Stimulated activated naive B cell treated with anti-CD40 and anti-IgM and Interleukin-4, amounts not matched to agents 10 μg/mL and 1 μg/mL and 100 μg/mL, for 72 hours (primary cell): ENCODE measurements around the gene C1QTNF1.

Source experiments
- ATAC-seq, 2 donors: fragments of 150-1000 bp; cut with Tn5 transposase; replicated peaks; 2 replicates each; pipeline ENCODE4 v1.10.0; 2021; ENCODE audit warnings: moderate library complexity in 1 of 2
- DNase-seq: peaks from one replicate; pipeline ENCODE4 v3.0.0; 2021
- H3K27ac Mint-ChIP-seq: one replicate; pipeline ENCODE4 v1.8.0; 2022; ENCODE audit warnings: mild to moderate bottlenecking, mixed read lengths
- H3K27me3 Mint-ChIP-seq, 2 donors: one replicate each; pipeline ENCODE4 v1.8.0; 2022; ENCODE audit warnings: mixed read lengths in 2 of 2
- H3K36me3 Mint-ChIP-seq, 2 donors: one replicate each; pipeline ENCODE4 v1.8.0; 2022; ENCODE audit warnings: mixed read lengths in 2 of 2, mild to moderate bottlenecking in 1 of 2
- H3K4me1 Mint-ChIP-seq, 2 donors: one replicate each; pipeline ENCODE4 v1.8.0; 2022; ENCODE audit warnings: mixed read lengths in 2 of 2, mild to moderate bottlenecking in 1 of 2
- H3K4me3 Mint-ChIP-seq, 2 donors: one replicate each; pipeline ENCODE4 v1.8.0; 2022; ENCODE audit warnings: mild to moderate bottlenecking in 2 of 2, mixed read lengths in 2 of 2, moderate library complexity in 1 of 2
- H3K9me3 Mint-ChIP-seq, 2 donors: one replicate each; pipeline ENCODE4 v1.8.0; 2022; ENCODE audit warnings: mixed read lengths in 2 of 2, mild to moderate bottlenecking in 1 of 2

Gene C1QTNF1

GRCh38 chr17:78988152-78988551, 35.8 kb upstream of the C1QTNF1 start:
- H3K27ac Mint-ChIP-seq: no peak overlapping the region
- DNase-seq (no peak), ATAC-seq (no peak)
- peaks cover 25 to 34% of the 10 kb centered on the region in 2 donors for H3K36me3 Mint-ChIP-seq
- no peaks in the 10 kb centered on the region for H3K27me3 Mint-ChIP-seq
- H3K9me3 Mint-ChIP-seq: no peaks in the 10 kb centered on the region
- peaks cover 10 to 20% of the 10 kb centered on the region in 2 donors for H3K4me1 Mint-ChIP-seq
- no peak overlapping the region for H3K4me3 Mint-ChIP-seq

- no peak for DNase-seq
- no peak for ATAC-seq
- H3K27ac Mint-ChIP-seq: no peak overlapping the region
Measured at GRCh38 chr17:78990349-78991016, 33.5 kb upstream of the C1QTNF1 start.

DNA sequence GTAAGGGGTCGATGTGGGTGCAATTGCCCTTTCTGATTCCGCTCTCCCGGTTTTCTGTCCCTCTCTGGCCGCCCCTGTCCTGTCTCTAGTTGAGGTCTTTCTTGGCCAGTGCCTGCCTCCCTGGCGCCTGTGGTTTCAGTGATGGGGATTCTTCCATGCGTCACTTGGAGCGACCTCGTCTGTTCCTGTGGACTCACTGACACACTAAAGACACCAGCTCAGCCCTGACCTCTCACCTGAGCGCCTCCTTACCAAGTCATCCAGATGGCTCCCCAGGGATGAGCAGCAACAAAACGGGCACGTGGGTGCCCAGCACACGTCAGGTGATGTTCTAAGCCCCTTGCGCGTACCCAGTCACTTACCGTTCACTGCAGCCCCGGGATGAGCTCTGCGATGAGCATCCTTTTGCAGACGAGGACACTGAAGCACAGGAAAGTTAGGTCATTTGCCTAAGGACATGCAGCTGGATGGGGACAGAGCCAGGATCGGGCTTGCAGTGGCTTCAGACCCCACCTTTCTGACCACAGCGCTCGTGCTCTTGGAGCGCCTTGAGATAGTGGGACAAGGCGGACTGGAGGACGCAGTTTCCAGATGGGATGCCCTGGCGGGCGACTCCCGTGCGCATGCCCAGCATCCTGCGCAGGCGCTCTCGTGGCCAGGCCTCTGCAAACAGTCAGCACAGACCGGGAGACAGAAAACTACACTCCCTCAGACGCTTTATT, 32.8 kb upstream of the C1QTNF1 start:
- Mint-ChIP-seq H3K36me3 (peaks cover 44 to 60% of the 10 kb centered on the region in 2 donors), H3K27ac (peak overlapping the region; percentile 25), H3K4me3 (no peak overlapping the region), H3K27me3 (no peaks in the 10 kb centered on the region), H3K9me3 (no peaks in the 10 kb centered on the region), H3K4me1 (peaks cover 7 to 19% of the 10 kb centered on the region in 2 donors)
- ATAC-seq (no peak), DNase-seq (no peak)

More at GRCh38 chr17:78990349-78991016, 33.5 kb upstream of the C1QTNF1 start:
- peaks cover 39 to 54% of the 10 kb centered on the region in 2 donors for H3K36me3 Mint-ChIP-seq
- peaks cover 10 to 20% of the 10 kb centered on the region in 2 donors for H3K4me1 Mint-ChIP-seq
- H3K27me3 Mint-ChIP-seq: no peaks in the 10 kb centered on the region
- H3K4me3 Mint-ChIP-seq: no peak overlapping the region
- H3K9me3 Mint-ChIP-seq: no peaks in the 10 kb centered on the region

DNA sequence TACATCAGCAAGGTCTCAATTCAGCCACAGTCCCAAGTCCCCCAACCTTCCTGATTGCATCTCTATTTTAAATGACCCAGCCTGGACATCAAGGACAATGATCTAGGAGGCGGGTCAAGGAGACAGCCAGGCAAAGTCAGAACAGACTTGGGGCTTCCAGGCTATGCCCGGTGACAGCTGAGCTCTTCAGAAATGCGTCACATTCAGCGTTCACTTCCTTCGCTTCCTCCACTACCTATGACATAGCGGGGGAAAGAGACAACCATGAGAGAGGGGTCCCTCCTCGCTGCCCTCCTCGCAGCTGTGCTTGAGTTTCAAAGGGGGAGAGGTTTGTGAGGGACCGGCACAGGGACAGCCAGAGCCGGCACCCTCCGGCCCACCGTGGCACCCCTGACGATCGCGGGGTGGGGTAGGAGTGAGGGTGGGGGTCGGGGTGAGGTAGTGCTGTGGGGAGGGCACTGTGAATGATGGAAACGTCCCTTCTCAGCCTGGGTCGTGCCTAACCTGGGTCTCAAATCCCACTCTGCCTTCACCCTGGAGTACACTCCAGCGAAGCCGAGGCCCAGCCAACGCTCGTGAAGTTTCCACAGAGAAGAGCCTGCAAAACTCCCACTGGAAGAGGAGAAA, 31.9 kb upstream of the C1QTNF1 start:
- DNase-seq: no peak
- no peak for ATAC-seq
- H3K9me3 Mint-ChIP-seq: no peaks in the 10 kb centered on the region
- no peak overlapping the region for H3K27ac Mint-ChIP-seq
- peaks cover 3 to 11% of the 10 kb centered on the region in 2 donors for H3K4me1 Mint-ChIP-seq
- H3K27me3 Mint-ChIP-seq: no peaks in the 10 kb centered on the region
- H3K36me3 Mint-ChIP-seq: peaks cover 47 to 66% of the 10 kb centered on the region in 2 donors
- no peak overlapping the region for H3K4me3 Mint-ChIP-seq

- Mint-ChIP-seq H3K27me3 (no peaks in the 10 kb centered on the region), H3K36me3 (peaks cover 50 to 69% of the 10 kb centered on the region in 2 donors)
- DNase-seq: no peak
Measured at GRCh38 chr17:78992542-78993212, 31.3 kb upstream of the C1QTNF1 start.

DNA sequence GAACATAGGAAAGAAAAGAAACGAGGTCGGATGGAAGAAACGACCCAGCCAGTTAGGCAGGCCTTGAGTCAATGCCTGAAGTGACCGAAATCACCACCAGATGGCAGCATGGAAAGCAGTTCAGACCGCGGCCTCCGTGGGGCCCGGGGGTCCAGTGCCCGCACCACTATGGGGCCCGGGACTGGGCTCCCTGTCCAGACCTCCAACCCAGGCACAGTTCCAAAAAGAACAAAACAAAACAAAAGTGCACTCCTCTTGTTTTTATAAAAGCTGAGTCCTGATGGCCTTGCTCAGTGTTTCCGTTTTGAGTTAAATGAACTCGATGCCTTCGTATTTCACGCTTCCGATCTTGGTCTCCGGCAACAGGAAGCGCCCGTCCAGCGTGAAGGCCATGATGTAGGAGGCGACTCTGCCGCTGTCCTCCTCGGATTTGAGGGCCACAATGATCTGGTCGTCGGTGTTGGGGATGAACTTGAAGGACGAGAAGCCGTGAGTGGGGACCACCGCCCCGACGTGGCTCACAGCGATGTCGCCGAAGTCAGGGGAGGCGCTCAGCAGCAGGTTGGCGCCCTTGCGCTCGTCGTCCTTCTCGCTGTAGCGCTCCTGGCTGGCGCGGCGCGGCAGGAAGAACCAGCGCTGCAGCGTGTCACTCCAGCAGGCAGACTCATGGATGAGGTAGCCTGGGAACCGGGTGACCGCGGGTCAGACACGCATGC, 30.6 kb upstream of the C1QTNF1 start:
- DNase-seq (no peak), ATAC-seq (peak; percentile 71 to 76)
- Mint-ChIP-seq H3K4me1 (peaks cover 3 to 4% of the 10 kb centered on the region in 2 donors), H3K36me3 (peaks cover 53 to 74% of the 10 kb centered on the region in 2 donors), H3K9me3 (no peaks in the 10 kb centered on the region), H3K27ac (no peak overlapping the region), H3K27me3 (no peaks in the 10 kb centered on the region), H3K4me3 (no peak overlapping the region)

More at GRCh38 chr17:78992542-78993212, 31.3 kb upstream of the C1QTNF1 start:
- H3K9me3 Mint-ChIP-seq: no peaks in the 10 kb centered on the region
- no peak for ATAC-seq
- H3K4me1 Mint-ChIP-seq: peaks cover 3 to 4% of the 10 kb centered on the region in 2 donors
- no peak overlapping the region for H3K27ac Mint-ChIP-seq
- no peak overlapping the region for H3K4me3 Mint-ChIP-seq

- no peak overlapping the region for H3K27ac Mint-ChIP-seq
- H3K4me1 Mint-ChIP-seq: peaks cover 3 to 4% of the 10 kb centered on the region in 2 donors
- DNase-seq (no peak), ATAC-seq (no peak)
- H3K9me3 Mint-ChIP-seq: no peaks in the 10 kb centered on the region
- H3K27me3 Mint-ChIP-seq: no peaks in the 10 kb centered on the region
- H3K36me3 Mint-ChIP-seq: peaks cover 52 to 70% of the 10 kb centered on the region in 2 donors
- H3K4me3 Mint-ChIP-seq: no peak overlapping the region
Measured at GRCh38 chr17:78993981-78994671, 29.8 kb upstream of the C1QTNF1 start.

GRCh38 chr17:78995022-78995760, 28.8 kb upstream of the C1QTNF1 start:
- no peak for ATAC-seq
- Mint-ChIP-seq H3K27me3 (no peaks in the 10 kb centered on the region), H3K27ac (no peak overlapping the region), H3K4me1 (peaks cover 3 to 4% of the 10 kb centered on the region in 2 donors), H3K9me3 (no peaks in the 10 kb centered on the region), H3K4me3 (no peak overlapping the region), H3K36me3 (peaks cover 48 to 67% of the 10 kb centered on the region in 2 donors)
- DNase-seq: no peak

DNA sequence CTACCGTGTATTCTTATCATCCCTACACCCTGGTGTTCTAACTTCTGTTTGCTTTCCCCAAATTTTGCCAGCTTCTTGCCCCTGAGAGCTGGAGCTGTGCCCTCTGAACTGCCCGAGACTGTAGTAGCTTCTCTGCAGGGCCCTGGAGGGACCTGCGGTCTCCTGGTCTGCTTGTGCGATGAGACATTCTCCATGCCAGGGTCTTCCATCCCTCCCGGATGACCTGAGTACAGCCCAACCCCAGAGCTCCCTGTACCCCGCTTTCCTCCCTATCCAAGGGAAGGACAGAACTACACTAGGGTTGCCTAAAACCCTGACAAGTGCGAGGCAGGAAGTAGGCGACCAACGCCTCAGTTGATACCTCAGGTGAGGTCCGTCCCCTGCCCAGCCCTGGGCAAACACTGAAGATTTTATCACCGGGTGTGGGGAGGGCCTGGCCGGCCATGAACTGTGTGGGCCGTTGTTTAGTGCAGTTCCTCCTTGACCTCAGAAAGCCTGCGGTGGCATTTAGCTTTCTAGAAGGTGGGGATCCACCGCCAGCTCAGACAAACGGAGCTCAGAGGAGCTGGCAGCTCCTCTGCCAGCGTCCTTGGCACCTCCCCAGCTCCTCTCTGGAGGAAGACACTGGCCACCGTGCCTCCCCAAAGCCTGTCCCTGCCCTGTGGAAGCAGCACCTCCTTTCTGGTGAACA, 28.1 kb upstream of the C1QTNF1 start:
- ATAC-seq (no peak), DNase-seq (no peak)
- H3K9me3 Mint-ChIP-seq: no peaks in the 10 kb centered on the region
- H3K4me1 Mint-ChIP-seq: peaks cover 3 to 4% of the 10 kb centered on the region in 2 donors
- no peak overlapping the region for H3K27ac Mint-ChIP-seq
- no peaks in the 10 kb centered on the region for H3K27me3 Mint-ChIP-seq
- peaks cover 48 to 67% of the 10 kb centered on the region in 2 donors for H3K36me3 Mint-ChIP-seq
- no peak overlapping the region for H3K4me3 Mint-ChIP-seq

DNA sequence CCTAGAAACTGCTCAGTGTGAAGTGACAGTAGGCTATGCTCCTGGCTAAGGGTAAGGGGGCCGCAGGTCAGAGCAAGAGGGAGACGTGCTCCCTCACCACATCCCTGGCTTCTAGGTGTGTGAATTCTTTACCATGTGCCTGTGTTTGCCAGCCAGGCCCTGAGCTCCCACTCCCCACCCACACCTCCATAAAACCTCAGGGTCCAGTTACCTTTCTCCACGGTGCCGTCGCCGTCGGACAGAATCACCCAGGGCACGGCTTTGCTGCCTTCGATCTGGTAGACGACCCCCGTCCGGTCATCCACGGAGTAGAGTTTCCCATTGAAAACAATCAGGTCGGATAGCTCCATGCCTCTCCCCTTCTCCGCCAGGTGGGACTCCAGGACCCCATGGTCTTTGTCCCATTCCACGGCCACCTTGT, 27.2 kb upstream of the C1QTNF1 start:
- Mint-ChIP-seq H3K4me1 (peaks cover 3 to 4% of the 10 kb centered on the region in 2 donors), H3K27ac (no peak overlapping the region), H3K27me3 (no peaks in the 10 kb centered on the region), H3K9me3 (no peaks in the 10 kb centered on the region), H3K36me3 (peaks cover 43 to 68% of the 10 kb centered on the region in 2 donors), H3K4me3 (no peak overlapping the region)
- ATAC-seq: no peak
- DNase-seq: no peak

DNA sequence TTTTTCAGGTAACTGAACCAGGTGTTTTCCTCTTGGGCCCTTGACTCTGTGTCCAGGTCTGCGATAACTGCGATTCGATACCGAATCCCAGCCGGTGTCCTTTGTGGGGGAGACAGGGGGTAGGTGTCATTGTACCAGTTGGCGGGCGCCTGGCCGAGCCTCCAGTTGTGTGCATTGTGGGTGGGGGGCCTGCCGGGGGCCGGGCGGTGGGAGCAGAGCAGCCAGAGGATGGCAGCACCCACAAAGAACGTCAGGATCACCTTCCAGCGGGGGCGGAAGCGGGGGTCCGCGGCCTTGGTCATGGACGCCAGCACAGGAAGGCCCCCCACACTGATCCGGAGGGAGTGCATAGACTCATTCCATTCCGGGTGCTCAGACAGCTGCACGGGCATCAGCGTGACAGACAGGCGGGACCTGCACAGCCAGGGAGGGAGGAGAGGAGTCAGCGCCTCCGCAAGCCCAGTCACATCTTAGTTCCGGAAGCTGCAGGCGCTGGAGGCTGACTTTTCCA, 26.7 kb upstream of the C1QTNF1 start:
- Mint-ChIP-seq H3K27ac (no peak overlapping the region), H3K4me1 (peaks cover 3 to 4% of the 10 kb centered on the region in 2 donors), H3K36me3 (peaks cover 43 to 69% of the 10 kb centered on the region in 2 donors), H3K27me3 (no peaks in the 10 kb centered on the region), H3K9me3 (no peaks in the 10 kb centered on the region), H3K4me3 (no peak overlapping the region)
- DNase-seq: no peak
- no peak for ATAC-seq

GRCh38 chr17:78997881-78998280, 26.1 kb upstream of the C1QTNF1 start:
- Mint-ChIP-seq H3K9me3 (no peaks in the 10 kb centered on the region), H3K4me3 (no peak overlapping the region), H3K36me3 (peaks cover 47 to 73% of the 10 kb centered on the region in 2 donors), H3K27me3 (no peaks in the 10 kb centered on the region), H3K4me1 (peaks cover 2 to 9% of the 10 kb centered on the region in 2 donors), H3K27ac (no peak overlapping the region)
- ATAC-seq (no peak), DNase-seq (no peak)
